Measurements from ENCODE around the gene MYBBP1A.

MYBBP1A gene

DNA sequence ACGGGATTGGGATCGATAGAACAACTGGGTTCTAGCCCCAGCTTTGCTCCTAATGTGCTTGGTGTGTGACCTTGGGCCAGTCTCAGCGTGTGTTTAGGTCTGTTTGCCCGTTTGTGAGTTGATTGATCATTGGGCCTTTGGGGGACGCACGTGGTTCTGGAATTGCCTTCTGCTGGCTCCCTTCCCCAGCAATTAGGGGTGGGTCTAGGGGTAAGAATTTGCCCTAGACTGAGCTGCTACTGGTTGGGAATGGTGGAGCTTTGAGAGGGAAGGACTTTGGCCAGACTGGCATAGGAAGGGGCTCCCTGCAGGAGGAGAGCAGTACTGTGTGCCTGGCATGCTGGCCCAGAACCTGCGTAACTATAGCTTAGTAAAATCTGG, 55.0 kb downstream of the MYBBP1A start:
- peaks cover 13% of the 10 kb centered on the region for H3K79me2 ChIP-seq (ENCODE audit: low read length)
- H3F3A ChIP-seq (ENCODE audit: insufficient read depth, low read length), result peaks cover 29% of the 10 kb centered on the region
- TF ChIP-seq EZH2 (optimal IDR thresholded peaks at IDR 0.05; ENCODE audit: low read depth, low read length) (no peak), EZH2phosphoT487 (IDR thresholded peaks at IDR 0.05; ENCODE audit: low read length) (no peak)
- TF ChIP-seq, protein P1, sequence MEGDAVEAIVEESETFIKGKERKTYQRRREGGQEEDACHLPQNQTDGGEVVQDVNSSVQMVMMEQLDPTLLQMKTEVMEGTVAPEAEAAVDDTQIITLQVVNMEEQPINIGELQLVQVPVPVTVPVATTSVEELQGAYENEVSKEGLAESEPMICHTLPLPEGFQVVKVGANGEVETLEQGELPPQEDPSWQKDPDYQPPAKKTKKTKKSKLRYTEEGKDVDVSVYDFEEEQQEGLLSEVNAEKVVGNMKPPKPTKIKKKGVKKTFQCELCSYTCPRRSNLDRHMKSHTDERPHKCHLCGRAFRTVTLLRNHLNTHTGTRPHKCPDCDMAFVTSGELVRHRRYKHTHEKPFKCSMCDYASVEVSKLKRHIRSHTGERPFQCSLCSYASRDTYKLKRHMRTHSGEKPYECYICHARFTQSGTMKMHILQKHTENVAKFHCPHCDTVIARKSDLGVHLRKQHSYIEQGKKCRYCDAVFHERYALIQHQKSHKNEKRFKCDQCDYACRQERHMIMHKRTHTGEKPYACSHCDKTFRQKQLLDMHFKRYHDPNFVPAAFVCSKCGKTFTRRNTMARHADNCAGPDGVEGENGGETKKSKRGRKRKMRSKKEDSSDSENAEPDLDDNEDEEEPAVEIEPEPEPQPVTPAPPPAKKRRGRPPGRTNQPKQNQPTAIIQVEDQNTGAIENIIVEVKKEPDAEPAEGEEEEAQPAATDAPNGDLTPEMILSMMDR (IDR thresholded peaks at IDR 0.05; ENCODE audit: low read length), result no peak
- no peaks in the 10 kb centered on the region for H3K36me3 ChIP-seq (replicated peaks; ENCODE audit: insufficient read depth, low read length)
- H3K4me3 ChIP-seq (ENCODE audit: low read length), result peak overlapping the region; percentile 52; the same call in 1 of the 2 replicates
- no peak overlapping the region for H3K9ac ChIP-seq (ENCODE audit: low read length)
- no peak for DNase-seq
- peaks cover 21% of the 10 kb centered on the region for H3K27me3 ChIP-seq (replicated peaks; ENCODE audit: insufficient read depth, low read length)
- no peak overlapping the region for H3K27ac ChIP-seq (ENCODE audit: low read length)
- peak overlapping the region; percentile 72; the same call in 1 of the 2 replicates for H3K4me2 ChIP-seq (ENCODE audit: low read depth, low read length)
- no peaks in the 10 kb centered on the region for H3K9me3 ChIP-seq (replicated peaks; ENCODE audit: insufficient read depth, low read length)
- H4K20me1 ChIP-seq (ENCODE audit: insufficient read depth, low read length), result no peaks in the 10 kb centered on the region
- H3K4me1 ChIP-seq (ENCODE audit: low read length), result peaks cover 45% of the 10 kb centered on the region
- H3K9me2 ChIP-seq (replicated peaks; ENCODE audit: insufficient read depth, low read length), result no peaks in the 10 kb centered on the region
- no peak overlapping the region for H2AFZ ChIP-seq (ENCODE audit: low read length)

DNA sequence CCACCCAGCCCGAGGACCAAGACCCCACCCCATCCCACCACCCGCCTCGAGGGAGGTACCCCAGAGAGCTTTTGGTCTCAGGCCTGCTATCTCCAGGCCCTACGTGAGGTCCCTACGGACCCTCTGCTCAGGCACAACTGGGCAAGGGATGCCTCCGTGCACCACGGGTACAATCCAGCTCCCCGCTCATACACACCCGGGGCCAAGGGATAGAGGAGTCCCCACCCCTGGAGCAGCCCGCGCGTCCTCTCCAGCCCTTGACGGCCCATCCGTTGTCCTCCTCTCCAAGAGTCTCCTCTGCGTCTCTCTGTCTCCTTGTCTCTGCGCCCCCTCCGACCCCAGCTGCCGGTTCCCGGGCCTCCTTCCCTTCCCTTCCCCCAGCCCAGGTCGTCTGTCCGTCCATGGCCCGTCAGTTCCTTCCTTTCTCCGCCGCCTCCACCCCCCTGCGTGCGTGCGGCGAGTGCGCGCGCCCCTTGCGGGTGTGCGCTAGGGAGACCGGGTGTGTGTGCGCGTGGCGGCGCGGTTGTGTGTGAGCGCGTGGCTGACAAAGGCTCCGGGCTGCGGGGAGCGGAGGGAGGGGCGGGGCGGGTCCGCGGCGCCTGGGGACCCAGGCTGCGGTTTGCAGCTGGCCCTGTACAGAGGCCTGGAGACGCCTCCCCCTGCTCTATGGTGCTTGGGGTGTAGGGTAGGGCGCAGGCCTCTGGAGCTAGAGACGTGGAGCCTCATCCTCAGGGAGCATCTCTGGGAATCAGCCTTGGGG, 55.6 kb downstream of the MYBBP1A start:
- H3K9ac ChIP-seq (ENCODE audit: low read length), result peak overlapping the region; percentile 25; the same call in 1 of the 2 replicates
- H3K36me3 ChIP-seq (replicated peaks; ENCODE audit: insufficient read depth, low read length), result no peaks in the 10 kb centered on the region
- TF ChIP-seq EZH2 (optimal IDR thresholded peaks at IDR 0.05; ENCODE audit: low read depth, low read length), result no peak
- TF ChIP-seq, protein P1 (IDR thresholded peaks at IDR 0.05; ENCODE audit: low read length), result no peak
- no peak for TF ChIP-seq EZH2phosphoT487 (IDR thresholded peaks at IDR 0.05; ENCODE audit: low read length)
- peaks cover 21% of the 10 kb centered on the region for H3K27me3 ChIP-seq (replicated peaks; ENCODE audit: insufficient read depth, low read length)
- H2AFZ ChIP-seq (ENCODE audit: low read length), result 0 out of 2 replicates have a peak overlapping the region, but pooled peaks have one; percentile 14
- H3K4me2 ChIP-seq (ENCODE audit: low read depth, low read length), result peak overlapping the region; percentile 72
- peaks cover 13% of the 10 kb centered on the region for H3K79me2 ChIP-seq (ENCODE audit: low read length)
- no peak overlapping the region for H3K27ac ChIP-seq (ENCODE audit: low read length)
- H3K9me3 ChIP-seq (replicated peaks; ENCODE audit: insufficient read depth, low read length), result no peaks in the 10 kb centered on the region
- no peaks in the 10 kb centered on the region for H3K9me2 ChIP-seq (replicated peaks; ENCODE audit: insufficient read depth, low read length)
- no peaks in the 10 kb centered on the region for H4K20me1 ChIP-seq (ENCODE audit: insufficient read depth, low read length)
- peak overlapping the region; percentile 52 for H3K4me3 ChIP-seq (ENCODE audit: low read length)
- peaks cover 39% of the 10 kb centered on the region for H3K4me1 ChIP-seq (ENCODE audit: low read length)
- peaks cover 28% of the 10 kb centered on the region for H3F3A ChIP-seq (ENCODE audit: insufficient read depth, low read length)
- DNase-seq, result no peak

DNA sequence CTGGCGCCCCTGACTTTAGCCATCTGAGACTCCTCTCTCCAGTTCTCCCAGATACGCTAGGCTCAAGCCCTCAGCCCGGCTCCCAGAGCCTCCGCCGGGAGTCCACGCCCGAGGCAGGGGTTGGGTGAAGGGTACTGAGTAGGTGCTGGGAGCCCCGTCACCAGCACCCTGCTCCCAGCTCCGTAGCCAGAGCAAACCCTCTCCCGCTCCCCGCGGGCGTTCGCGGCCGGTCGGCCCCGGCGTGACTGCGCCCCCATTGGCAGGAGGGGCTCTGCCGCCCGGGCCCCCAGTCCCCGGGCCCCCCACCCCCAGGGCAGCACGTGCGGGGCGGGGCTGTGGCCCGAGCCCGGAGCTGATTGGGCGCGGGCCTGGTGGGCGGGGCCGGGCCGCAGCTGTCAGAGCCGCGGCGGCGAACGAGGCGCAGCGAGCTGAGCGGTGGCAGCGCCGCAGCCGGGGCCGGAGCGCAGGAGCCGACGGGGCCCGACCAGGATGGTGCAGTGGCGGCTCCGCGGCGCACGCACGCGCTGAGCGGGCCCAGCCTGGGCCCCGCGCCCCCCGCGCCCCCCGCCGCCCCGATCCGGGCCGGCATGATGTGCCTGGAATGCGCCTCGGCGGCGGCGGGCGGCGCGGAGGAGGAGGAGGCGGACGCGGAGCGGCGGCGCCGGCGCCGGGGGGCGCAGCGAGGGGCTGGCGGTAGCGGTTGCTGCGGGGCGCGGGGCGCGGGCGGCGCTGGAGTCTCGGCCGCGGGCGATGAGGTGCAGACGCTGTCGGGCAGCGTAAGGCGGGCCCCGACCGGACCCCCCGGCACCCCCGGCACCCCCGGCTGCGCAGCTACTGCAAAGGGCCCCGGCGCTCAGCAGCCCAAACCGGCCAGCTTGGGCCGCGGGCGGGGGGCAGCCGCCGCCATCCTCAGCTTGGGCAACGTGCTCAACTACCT, 56.5 kb downstream of the MYBBP1A start, which contains the start of gene SPNS2:
SPNS2 (plus strand) TSS at position 421 of the 937 bp plus-strand sequence; CDS start at position 588, 167 bp downstream.
- H3K9me2 ChIP-seq (replicated peaks; ENCODE audit: insufficient read depth, low read length), result no peaks in the 10 kb centered on the region
- H3K36me3 ChIP-seq (replicated peaks; ENCODE audit: insufficient read depth, low read length), result no peaks in the 10 kb centered on the region
- peak within 1 kb of the TSS; percentile 61; the same call in 1 of the 2 replicates for H2AFZ ChIP-seq (ENCODE audit: low read length)
- DNase-seq, result peak; percentile 73
- peak within 1 kb of the TSS; percentile 52 for H3K4me3 ChIP-seq (ENCODE audit: low read length)
- H3K79me2 ChIP-seq (ENCODE audit: low read length), result peaks cover 13% of the 10 kb centered on the region
- peaks cover 22% of the 10 kb centered on the region for H3F3A ChIP-seq (ENCODE audit: insufficient read depth, low read length)
- H3K27ac ChIP-seq (ENCODE audit: low read length), result peak within 1 kb of the TSS; percentile 81
- H3K9me3 ChIP-seq (replicated peaks; ENCODE audit: insufficient read depth, low read length), result no peaks in the 10 kb centered on the region
- H3K4me1 ChIP-seq (ENCODE audit: low read length), result peaks cover 30% of the 10 kb centered on the region
- peak within 1 kb of the TSS; percentile 41 for H3K9ac ChIP-seq (ENCODE audit: low read length)
- no peaks in the 10 kb centered on the region for H4K20me1 ChIP-seq (ENCODE audit: insufficient read depth, low read length)
- H3K4me2 ChIP-seq (ENCODE audit: low read depth, low read length), result peak within 1 kb of the TSS; percentile 93
- peaks cover 21% of the 10 kb centered on the region for H3K27me3 ChIP-seq (replicated peaks; ENCODE audit: insufficient read depth, low read length)
- TF ChIP-seq EZH2 (optimal IDR thresholded peaks at IDR 0.05; ENCODE audit: low read depth, low read length), result no peak
- no peak for TF ChIP-seq EZH2phosphoT487 (IDR thresholded peaks at IDR 0.05; ENCODE audit: low read length)
- TF ChIP-seq, protein P1 (IDR thresholded peaks at IDR 0.05; ENCODE audit: low read length), result no peak

All from MM.1S (cell line).